Endometrial microvascular endothelial cells (primary cell): ENCODE data around the gene OR5H14. TPM values are rescaled to one million over a fixed set of nuclear protein-coding genes. Genes with fewer than 3 reads are reported as not detected.
"Not testable (repeated sequence)": the region's sequence is repeated elsewhere in the genome, so short reads cannot be mapped to it uniquely, and the experiment has no call there.

Experiments
- in situ Hi-C: cut with HindIII; loops from 2 replicates; pipeline ENCODE4 v1.10.0; 2017; ENCODE audit warnings: low sequenced_read_pairs, low pct_unique_long_range_greater_than_20kb; ENCODE audit errors: inconsistent ontology term
- total RNA-seq: library from RNA; depleted of rRNA; stranded (reverse); fragments of >200 nt; gene quantifications from one replicate; pipeline ENCODE4 v1.2.3, GENCODE V29; 2015; ENCODE audit errors: inconsistent ontology term

Gene OR5H14
- total RNA-seq, 1 donor from 2014 or later, result not detected

- in situ Hi-C loops, result no loop called here
These were observed 41.3 kb downstream of the OR5H14 start for GRCh38 chr3:98188545-98188944.

GRCh38 chr3:98190911-98191310 lies 43.6 kb downstream of the OR5H14 start:
- in situ Hi-C loops, result not testable (repeated sequence)

- in situ Hi-C loops, result not testable (repeated sequence)
These were observed 49.0 kb downstream of the OR5H14 start for GRCh38 chr3:98196293-98196692.

GRCh38 chr3:98199020-98199419 lies 51.7 kb downstream of the OR5H14 start:
- in situ Hi-C loops, result no loop called here

Other genes starting within 250 kb of the OR5H14 start
- gene RIOX2, start 175.0 kb upstream of the OR5H14 start, total RNA-seq, result 50.0 TPM
- not detected for gene GABRR3, start 112.2 kb upstream of the OR5H14 start, total RNA-seq
- gene OR5AC2, start 60.3 kb upstream of the OR5H14 start, total RNA-seq, result not detected
- gene OR5H1, start 16.8 kb upstream of the OR5H14 start, total RNA-seq, result not detected
- not detected for gene OR5H15, start 19.2 kb downstream of the OR5H14 start, total RNA-seq
- gene OR5H6, start 116.8 kb downstream of the OR5H14 start, total RNA-seq, result not detected
- gene OR5H2, start 135.0 kb downstream of the OR5H14 start, total RNA-seq, result not detected
- gene OR5K4, start 206.4 kb downstream of the OR5H14 start, total RNA-seq, result not detected
- not detected for gene OR5K3, start 243.2 kb downstream of the OR5H14 start, total RNA-seq